A673 (cell line): ENCODE measurements around the gene NF1. TPM values are rescaled to one million over a fixed set of nuclear protein-coding genes. Genes with fewer than 3 reads are reported as not detected.

ENCODE experiments used
- BruUV-seq: library from RNA; stranded (reverse); fragments of 400-500 nt; replicated peaks from 2 replicates; lab custom pipeline; 2021; lab: Mats Ljungman, UMichigan
- CTCF ChIA-PET: fragments of 300-600 bp; sonication (Branson Sonifier 250); formaldehyde crosslinking; loops from one replicate; lab custom pipeline; 2022; ENCODE audit warnings: antibody characterized with exemption; lab: Charles Lee
- POLR2A ChIA-PET: fragments of 300-600 bp; sonication (Branson Sonifier 250); formaldehyde crosslinking; loops from one replicate; lab custom pipeline; 2022; ENCODE audit warnings: antibody characterized with exemption; ENCODE audit not compliant: low non-redundant PET; lab: Charles Lee
- DNase-seq: peaks from one replicate; pipeline ENCODE4 v3.0.0-alpha.2; 2015; ENCODE audit warnings: low spot score
- H3K27ac ChIP-seq: fragments of 200-600 bp; sonication (generic); 2 replicates; pipeline ENCODE4 v1.5.1; 2016; ENCODE audit warnings: mixed run types, low read depth, mild to moderate bottlenecking, mixed read lengths, antibody characterized with exemption, low read length; ENCODE audit not compliant: poor library complexity, severe bottlenecking
- H3K27me3 ChIP-seq: fragments of 200-600 bp; sonication (generic); replicated peaks from 2 replicates; pipeline ENCODE4 v1.6.1; 2017; ENCODE audit warnings: mixed run types, low read depth, mild to moderate bottlenecking, mixed read lengths, antibody characterized with exemption, low read length; ENCODE audit not compliant: insufficient read depth, poor library complexity
- H3K36me3 ChIP-seq: fragments of 200-600 bp; sonication (generic); 2 replicates; pipeline ENCODE4 v1.6.1; 2016; ENCODE audit warnings: mixed run types, mild to moderate bottlenecking, mixed read lengths, antibody characterized with exemption, low read length; ENCODE audit not compliant: insufficient read depth, poor library complexity, severe bottlenecking
- H3K4me1 ChIP-seq: fragments of 200-600 bp; sonication (generic); 2 replicates; pipeline ENCODE4 v1.6.1; 2017; ENCODE audit warnings: mixed run types, mild to moderate bottlenecking, mixed read lengths, antibody characterized with exemption, low read length; ENCODE audit not compliant: insufficient read depth, poor library complexity, severe bottlenecking
- H3K4me3 ChIP-seq: fragments of 200-600 bp; sonication (generic); 2 replicates; pipeline ENCODE4 v1.5.1; 2016; ENCODE audit warnings: low read depth, mixed run types, mild to moderate bottlenecking, mixed read lengths, low read length; ENCODE audit not compliant: poor library complexity, severe bottlenecking
- H3K9me3 ChIP-seq: fragments of 200-600 bp; sonication (generic); 2 replicates; pipeline ENCODE4 v1.6.1; 2016; ENCODE audit warnings: mixed run types, low read depth, mild to moderate bottlenecking, mixed read lengths, antibody characterized with exemption, low read length; ENCODE audit not compliant: poor library complexity, severe bottlenecking
- CTCF ChIP-seq: fragments of 300-800, 200-600 bp; sonication (generic); conservative IDR thresholded peaks from 2 replicates; pipeline ENCODE4 v1.5.1; 2017; ENCODE audit warnings: low read depth, mild to moderate bottlenecking, antibody characterized with exemption, low read length, moderate library complexity, mixed read lengths
- EZH2 ChIP-seq: fragments of 200-600 bp; sonication (generic); IDR thresholded peaks from 2 replicates; pipeline ENCODE4 v1.6.1; 2017; ENCODE audit warnings: borderline replicate concordance, low read depth, mild to moderate bottlenecking, mixed read lengths, antibody characterized with exemption, low read length; ENCODE audit not compliant: poor library complexity, severe bottlenecking
- intact Hi-C: fragments of 100-400 bp; cut with micrococcal nuclease; formaldehyde crosslinking; loops from one replicate; pipeline ENCODE4 v1.10.0; 2022; ENCODE audit not compliant: unreplicated experiment
- total RNA-seq: library from RNA; stranded (reverse); gene quantifications from 2 replicates; pipeline ENCODE4 v1.2.3, GENCODE V29; 2021

Gene NF1
- total RNA-seq, 1 experiment from 2014 or later, result 32.1 TPM

- Histone ChIP-seq H3K36me3 (no peaks in the 10 kb centered on the region), H3K4me3 (no peak within 1 kb of the TSS), H3K4me1 (no peaks in the 10 kb centered on the region), H3K27me3 (no peaks in the 10 kb centered on the region), H3K9me3 (no peaks in the 10 kb centered on the region), H3K27ac (no peak within 1 kb of the TSS)
- intact Hi-C loops, result no loop called here
- POLR2A ChIA-PET, result no interaction called here
- no peak for DNase-seq
- CTCF ChIA-PET, result no interaction called here
- no TSS peak for BruUV-seq
- TF ChIP-seq CTCF (no peak), EZH2 (no peak)
Measured at GRCh38 chr17:31297090-31297489, 202.3 kb downstream of the NF1 start, which contains the start of gene OMG. Gene OMG, minus strand, starts transcription at chr17:31297239. Its CDS starts 908 bp downstream, at chr17:31296331.

GRCh38 chr17:31299624-31300023 lies 204.8 kb downstream of the NF1 start:
- no TSS peak for BruUV-seq
- Histone ChIP-seq H3K27ac (no peak overlapping the region), H3K4me1 (no peaks in the 10 kb centered on the region), H3K9me3 (no peaks in the 10 kb centered on the region), H3K4me3 (no peak overlapping the region), H3K36me3 (no peaks in the 10 kb centered on the region), H3K27me3 (no peaks in the 10 kb centered on the region)
- DNase-seq, result no peak
- ChIA-PET CTCF (no interaction called here), POLR2A (no interaction called here)
- intact Hi-C loops, result no loop called here
- TF ChIP-seq CTCF, result no peak
- no peak for TF ChIP-seq EZH2

GRCh38 chr17:31307640-31308039 lies 212.9 kb downstream of the NF1 start:
- TF ChIP-seq CTCF, result no peak
- TF ChIP-seq EZH2, result no peak
- ChIA-PET POLR2A (no interaction called here), CTCF (no interaction called here)
- Histone ChIP-seq H3K9me3 (no peaks in the 10 kb centered on the region), H3K27me3 (no peaks in the 10 kb centered on the region), H3K4me3 (no peak overlapping the region), H3K36me3 (no peaks in the 10 kb centered on the region), H3K27ac (no peak overlapping the region), H3K4me1 (peaks cover under 1% of the 10 kb centered on the region)
- no TSS peak for BruUV-seq
- no peak for DNase-seq
- intact Hi-C loops, result no loop called here
